Measurements from ENCODE around the gene CCDC171.

CCDC171 gene

DNA sequence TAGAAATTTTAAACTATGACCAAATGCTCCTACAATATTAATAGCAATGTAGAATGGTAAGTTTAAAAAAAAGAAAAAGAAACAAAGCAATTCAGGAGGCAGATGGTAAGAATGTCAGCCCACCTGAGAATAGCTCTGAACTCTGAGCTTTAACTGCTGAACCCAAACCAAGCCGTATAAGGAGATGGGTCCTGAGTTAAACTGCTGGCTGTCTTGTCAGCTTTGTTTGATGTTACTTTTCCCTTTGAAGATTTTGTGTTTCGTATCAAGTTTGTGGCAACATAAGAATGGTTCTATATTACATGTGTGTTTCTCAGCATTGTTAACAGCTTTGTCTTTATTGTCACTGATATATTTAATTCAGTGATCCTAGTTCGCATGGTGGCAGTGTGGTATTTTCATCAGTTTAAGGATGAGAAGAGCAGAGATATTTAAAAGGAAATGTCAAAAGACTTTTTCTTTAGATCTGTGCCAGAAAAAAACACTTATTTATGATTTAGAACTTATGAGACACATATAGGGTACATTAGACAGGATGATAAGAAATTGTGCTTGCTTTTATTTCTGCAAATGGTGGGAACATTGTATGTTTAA lies 390.1 kb downstream of the CCDC171 start:
- H3K27me3 ChIP-seq (ENCODE audit: control insufficient read depth, insufficient read depth, low read length) = no peaks in the 10 kb centered on the region
- no peak overlapping the region for H3K27ac ChIP-seq (ENCODE audit: low read depth, low read length)
- no peaks in the 10 kb centered on the region for H3K9me3 ChIP-seq (ENCODE audit: control insufficient read depth, insufficient read depth, low read length)
- peaks cover 28% of the 10 kb centered on the region for H3K4me1 ChIP-seq (ENCODE audit: control insufficient read depth, insufficient read depth, low read length)
- H3K36me3 ChIP-seq (ENCODE audit: control insufficient read depth, insufficient read depth, low read length) = no peaks in the 10 kb centered on the region
- no peak overlapping the region for H3K4me3 ChIP-seq (ENCODE audit: low read depth, low read length)
- H3K9ac ChIP-seq (ENCODE audit: low read depth, low read length) = no peak overlapping the region

DNA sequence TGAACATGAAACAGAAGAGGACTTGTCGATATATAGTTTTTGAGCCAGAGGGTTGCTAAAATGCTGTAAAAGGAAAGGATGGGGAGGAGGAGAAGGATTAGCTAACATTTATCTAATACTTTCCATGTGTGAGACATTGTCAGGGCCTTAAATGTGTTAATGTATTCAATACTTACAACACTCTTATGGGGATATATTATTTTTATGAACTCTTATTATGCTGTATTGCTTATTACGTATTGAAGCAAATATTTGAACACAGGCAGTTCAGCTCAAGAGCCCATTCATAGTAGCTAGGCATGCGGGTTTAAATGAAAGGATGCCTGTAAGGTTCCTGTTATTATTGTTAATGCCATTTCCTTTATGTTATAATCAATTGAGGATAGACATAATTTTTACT lies 391.5 kb downstream of the CCDC171 start:
- Histone ChIP-seq H3K27me3 (ENCODE audit: control insufficient read depth, insufficient read depth, low read length) (no peaks in the 10 kb centered on the region), H3K4me1 (ENCODE audit: control insufficient read depth, insufficient read depth, low read length) (peaks cover 28% of the 10 kb centered on the region), H3K36me3 (ENCODE audit: control insufficient read depth, insufficient read depth, low read length) (no peaks in the 10 kb centered on the region), H3K27ac (ENCODE audit: low read depth, low read length) (no peak overlapping the region), H3K9ac (ENCODE audit: low read depth, low read length) (no peak overlapping the region), H3K9me3 (ENCODE audit: control insufficient read depth, insufficient read depth, low read length) (no peaks in the 10 kb centered on the region), H3K4me3 (ENCODE audit: low read depth, low read length) (no peak overlapping the region)

DNA sequence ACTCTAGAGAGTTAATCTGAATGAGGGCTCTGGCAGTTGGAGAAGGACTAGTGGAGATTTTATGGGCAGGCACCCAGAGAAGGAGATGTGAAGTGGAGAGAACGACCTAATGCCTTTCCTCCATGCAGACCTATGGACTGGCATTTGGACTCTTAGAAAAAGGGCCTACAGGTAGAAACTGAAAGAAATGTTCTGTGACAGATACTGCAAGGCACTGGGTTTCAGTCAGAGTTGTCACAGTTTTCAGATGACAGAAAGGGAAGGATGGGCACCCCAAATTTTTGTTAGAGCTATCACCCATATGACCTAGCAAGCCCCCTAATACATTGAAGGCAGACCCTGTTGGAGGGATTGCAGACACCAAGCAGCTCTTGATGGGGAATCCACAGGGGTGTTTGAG lies 406.8 kb downstream of the CCDC171 start:
- Histone ChIP-seq H3K36me3 (ENCODE audit: control insufficient read depth, insufficient read depth, low read length) (no peaks in the 10 kb centered on the region), H3K27ac (ENCODE audit: low read depth, low read length) (no peak overlapping the region)

DNA sequence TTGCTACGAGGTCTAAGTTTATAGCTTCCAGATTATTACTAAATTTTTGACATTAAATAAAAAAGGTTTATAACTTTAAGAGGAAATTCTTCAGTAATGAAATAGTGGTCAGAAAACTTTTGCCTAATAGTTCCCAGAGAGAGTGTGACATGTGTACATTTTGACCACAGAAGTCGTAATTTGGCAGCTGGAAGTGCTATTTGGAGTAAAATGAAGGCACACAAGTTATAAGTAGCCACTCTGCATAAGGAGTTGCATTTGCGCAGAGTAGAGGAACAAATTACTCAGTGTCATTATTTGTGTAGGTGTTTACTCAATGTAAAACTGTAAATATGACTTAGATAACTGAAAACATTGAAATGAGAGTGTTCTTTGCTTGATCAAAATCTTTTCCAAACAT lies 408.4 kb downstream of the CCDC171 start:
- Histone ChIP-seq H3K9me3 (ENCODE audit: control insufficient read depth, insufficient read depth, low read length) (no peaks in the 10 kb centered on the region), H3K27me3 (ENCODE audit: control insufficient read depth, insufficient read depth, low read length) (no peaks in the 10 kb centered on the region), H3K36me3 (ENCODE audit: control insufficient read depth, insufficient read depth, low read length) (no peaks in the 10 kb centered on the region), H3K4me3 (ENCODE audit: low read depth, low read length) (no peak overlapping the region), H3K27ac (ENCODE audit: low read depth, low read length) (no peak overlapping the region), H3K4me1 (ENCODE audit: control insufficient read depth, insufficient read depth, low read length) (peaks cover 4% of the 10 kb centered on the region; the same call in 1 of the 2 replicates), H3K9ac (ENCODE audit: low read depth, low read length) (no peak overlapping the region)

More for the DNA sequence above, 406.8 kb downstream of the CCDC171 start:
- Histone ChIP-seq H3K27me3 (ENCODE audit: control insufficient read depth, insufficient read depth, low read length) (no peaks in the 10 kb centered on the region), H3K4me1 (ENCODE audit: control insufficient read depth, insufficient read depth, low read length) (peaks cover 4% of the 10 kb centered on the region; the same call in 1 of the 2 replicates), H3K9ac (ENCODE audit: low read depth, low read length) (no peak overlapping the region), H3K4me3 (ENCODE audit: low read depth, low read length) (no peak overlapping the region), H3K9me3 (ENCODE audit: control insufficient read depth, insufficient read depth, low read length) (no peaks in the 10 kb centered on the region)

DNA sequence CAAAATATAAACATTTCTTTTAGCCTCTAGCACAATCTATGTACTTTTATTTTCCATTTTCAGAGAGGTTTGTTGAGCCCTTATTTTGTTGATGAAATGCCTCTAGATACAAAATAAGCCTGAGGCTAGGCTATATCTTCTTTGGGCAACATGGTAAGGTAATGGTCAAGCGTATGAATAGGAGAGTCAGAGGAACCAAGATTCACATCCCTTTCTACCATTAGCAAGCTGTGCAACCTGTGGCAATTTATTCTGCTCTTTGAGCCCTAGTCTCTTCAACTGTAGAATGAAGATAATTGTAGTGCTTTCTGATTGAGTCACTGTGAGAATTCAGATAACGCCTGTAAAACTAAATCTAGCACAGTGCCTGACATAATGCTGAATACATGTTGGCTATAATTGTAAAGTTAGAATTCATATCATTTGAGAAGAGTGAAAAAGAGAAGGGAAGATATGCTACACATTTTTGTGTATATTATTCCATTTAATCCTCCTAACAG lies 412.5 kb downstream of the CCDC171 start:
- H3K36me3 ChIP-seq (ENCODE audit: control insufficient read depth, insufficient read depth, low read length) = no peaks in the 10 kb centered on the region
- no peak overlapping the region for H3K9ac ChIP-seq (ENCODE audit: low read depth, low read length)
- H3K27me3 ChIP-seq (ENCODE audit: control insufficient read depth, insufficient read depth, low read length) = no peaks in the 10 kb centered on the region
- no peak overlapping the region for H3K27ac ChIP-seq (ENCODE audit: low read depth, low read length)
- H3K9me3 ChIP-seq (ENCODE audit: control insufficient read depth, insufficient read depth, low read length) = no peaks in the 10 kb centered on the region
- no peaks in the 10 kb centered on the region for H3K4me1 ChIP-seq (ENCODE audit: control insufficient read depth, insufficient read depth, low read length)
- no peak overlapping the region for H3K4me3 ChIP-seq (ENCODE audit: low read depth, low read length)

DNA sequence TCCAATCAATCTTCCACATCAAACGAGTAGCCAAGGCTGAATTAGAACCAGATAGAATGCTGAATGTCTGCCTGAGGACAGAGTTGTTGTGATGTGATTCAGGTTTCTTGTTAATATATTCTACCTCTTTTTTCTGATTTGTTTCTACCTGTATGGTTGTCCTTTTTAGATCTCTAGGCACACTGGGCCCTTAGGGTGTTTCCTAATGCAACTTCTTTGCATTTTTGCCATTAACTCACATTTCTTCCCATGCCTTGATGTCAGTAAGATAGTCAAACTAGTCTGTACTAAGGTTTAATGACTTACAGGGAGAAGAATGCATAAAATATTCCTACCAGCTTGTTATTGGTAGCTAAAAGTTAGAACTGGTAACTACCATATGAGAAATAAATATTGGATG lies 413.6 kb downstream of the CCDC171 start:
- Histone ChIP-seq H3K27me3 (ENCODE audit: control insufficient read depth, insufficient read depth, low read length) (no peaks in the 10 kb centered on the region), H3K9me3 (ENCODE audit: control insufficient read depth, insufficient read depth, low read length) (no peaks in the 10 kb centered on the region), H3K4me3 (ENCODE audit: low read depth, low read length) (no peak overlapping the region), H3K27ac (ENCODE audit: low read depth, low read length) (no peak overlapping the region), H3K9ac (ENCODE audit: low read depth, low read length) (no peak overlapping the region), H3K4me1 (ENCODE audit: control insufficient read depth, insufficient read depth, low read length) (no peaks in the 10 kb centered on the region), H3K36me3 (ENCODE audit: control insufficient read depth, insufficient read depth, low read length) (no peaks in the 10 kb centered on the region)

DNA sequence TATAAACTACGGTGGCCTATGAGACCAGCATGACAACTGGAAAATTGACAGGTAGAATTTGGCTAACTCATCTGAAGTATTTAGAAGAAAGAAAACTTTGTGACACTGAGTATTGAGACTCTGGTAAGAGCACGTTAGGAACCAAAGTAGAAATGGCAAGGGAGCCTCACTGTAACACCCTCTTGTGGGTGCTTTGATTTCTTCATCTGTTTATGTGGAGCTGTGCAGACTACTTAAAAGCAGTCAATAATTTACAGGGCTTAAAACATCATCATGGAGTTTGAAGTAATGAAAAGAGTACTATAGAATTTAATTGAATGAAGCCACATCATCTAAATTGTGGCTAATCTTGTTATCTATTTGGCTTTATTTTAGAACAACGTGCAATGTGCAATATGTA lies 414.2 kb downstream of the CCDC171 start:
- H3K4me3 ChIP-seq (ENCODE audit: low read depth, low read length) = no peak overlapping the region
- H3K4me1 ChIP-seq (ENCODE audit: control insufficient read depth, insufficient read depth, low read length) = no peaks in the 10 kb centered on the region
- no peak overlapping the region for H3K27ac ChIP-seq (ENCODE audit: low read depth, low read length)
- no peak overlapping the region for H3K9ac ChIP-seq (ENCODE audit: low read depth, low read length)
- no peaks in the 10 kb centered on the region for H3K9me3 ChIP-seq (ENCODE audit: control insufficient read depth, insufficient read depth, low read length)
- H3K27me3 ChIP-seq (ENCODE audit: control insufficient read depth, insufficient read depth, low read length) = no peaks in the 10 kb centered on the region
- no peaks in the 10 kb centered on the region for H3K36me3 ChIP-seq (ENCODE audit: control insufficient read depth, insufficient read depth, low read length)

DNA sequence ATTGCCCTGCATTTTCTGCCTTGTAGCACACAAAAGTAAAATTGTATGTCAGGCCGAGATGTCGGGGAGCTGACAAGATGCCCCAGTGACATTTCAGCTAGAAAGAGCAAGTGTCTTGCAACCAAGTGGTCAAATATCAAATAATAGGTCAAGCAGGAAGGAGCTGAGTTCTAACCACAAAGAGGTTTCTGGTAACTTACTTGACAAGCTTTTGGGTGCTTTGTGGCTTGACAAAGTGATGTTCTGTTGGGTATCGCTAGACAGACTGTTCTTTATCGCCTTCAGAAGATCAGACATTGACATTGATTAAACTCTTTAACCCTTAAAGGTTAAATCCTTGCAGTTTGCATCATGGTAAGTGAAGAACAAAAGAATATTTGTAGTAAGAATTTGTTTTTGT lies 419.9 kb downstream of the CCDC171 start:
- H3K27ac ChIP-seq (ENCODE audit: low read depth, low read length) = no peak overlapping the region
- H3K9me3 ChIP-seq (ENCODE audit: control insufficient read depth, insufficient read depth, low read length) = no peaks in the 10 kb centered on the region
- H3K4me3 ChIP-seq (ENCODE audit: low read depth, low read length) = no peak overlapping the region
- H3K9ac ChIP-seq (ENCODE audit: low read depth, low read length) = no peak overlapping the region
- no peaks in the 10 kb centered on the region for H3K36me3 ChIP-seq (ENCODE audit: control insufficient read depth, insufficient read depth, low read length)
- H3K27me3 ChIP-seq (ENCODE audit: control insufficient read depth, insufficient read depth, low read length) = no peaks in the 10 kb centered on the region
- no peaks in the 10 kb centered on the region for H3K4me1 ChIP-seq (ENCODE audit: control insufficient read depth, insufficient read depth, low read length)

DNA sequence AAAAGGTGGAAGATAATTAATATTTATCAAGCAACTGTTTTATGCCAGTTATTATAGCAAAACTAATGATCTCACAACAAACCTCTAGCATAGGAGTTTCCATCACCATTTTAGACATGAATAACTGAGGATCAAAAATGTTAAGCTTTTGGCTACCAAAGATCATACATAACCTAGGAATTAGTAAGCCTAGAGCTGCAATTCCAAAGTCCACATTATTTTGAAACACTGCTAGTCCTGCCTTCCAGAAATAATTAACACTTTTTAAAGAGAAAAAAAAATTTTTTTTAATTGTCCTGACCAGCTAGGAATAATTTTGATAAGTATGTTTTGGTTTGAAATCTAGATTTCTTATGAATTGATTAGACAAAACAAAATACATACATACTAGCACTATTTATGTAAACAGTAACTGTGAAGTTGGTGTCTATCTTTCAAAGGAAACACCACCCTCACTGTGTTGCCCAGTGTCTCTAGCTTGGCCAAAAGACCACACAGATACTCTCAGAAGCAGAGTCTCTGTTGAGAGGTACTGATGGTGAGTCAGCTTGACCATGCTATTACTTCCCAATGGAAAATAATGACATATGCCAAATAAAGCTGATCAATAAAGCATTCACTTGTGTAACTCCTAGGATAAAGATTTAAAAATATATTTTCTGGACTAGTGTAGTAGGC lies 422.4 kb downstream of the CCDC171 start:
- Histone ChIP-seq H3K9ac (ENCODE audit: low read depth, low read length) (no peak overlapping the region), H3K4me3 (ENCODE audit: low read depth, low read length) (no peak overlapping the region), H3K36me3 (ENCODE audit: control insufficient read depth, insufficient read depth, low read length) (no peaks in the 10 kb centered on the region), H3K27ac (ENCODE audit: low read depth, low read length) (no peak overlapping the region), H3K27me3 (ENCODE audit: control insufficient read depth, insufficient read depth, low read length) (no peaks in the 10 kb centered on the region), H3K4me1 (ENCODE audit: control insufficient read depth, insufficient read depth, low read length) (no peaks in the 10 kb centered on the region), H3K9me3 (ENCODE audit: control insufficient read depth, insufficient read depth, low read length) (no peaks in the 10 kb centered on the region)

DNA sequence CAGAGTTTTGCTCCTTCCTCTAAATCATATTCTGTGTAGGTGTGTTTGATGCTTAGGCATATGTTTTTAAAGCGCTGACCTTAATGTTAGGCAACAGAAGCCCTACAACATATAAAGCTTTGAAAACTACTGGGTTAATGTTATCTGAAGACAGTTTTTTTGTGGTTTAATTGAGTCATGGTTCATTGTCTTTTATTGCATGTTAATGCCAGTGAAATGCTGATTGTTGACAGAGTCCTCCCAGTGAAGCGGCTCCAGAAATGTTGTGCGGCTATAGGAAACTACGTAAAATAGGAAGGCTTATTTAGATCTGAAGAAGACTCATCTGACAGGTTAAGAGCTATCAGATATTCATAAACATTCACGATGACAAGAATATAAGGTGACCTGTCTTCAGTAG lies 424.6 kb downstream of the CCDC171 start:
- Histone ChIP-seq H3K9me3 (ENCODE audit: control insufficient read depth, insufficient read depth, low read length) (no peaks in the 10 kb centered on the region), H3K4me3 (ENCODE audit: low read depth, low read length) (no peak overlapping the region), H3K4me1 (ENCODE audit: control insufficient read depth, insufficient read depth, low read length) (no peaks in the 10 kb centered on the region), H3K27me3 (ENCODE audit: control insufficient read depth, insufficient read depth, low read length) (no peaks in the 10 kb centered on the region), H3K9ac (ENCODE audit: low read depth, low read length) (no peak overlapping the region), H3K36me3 (ENCODE audit: control insufficient read depth, insufficient read depth, low read length) (no peaks in the 10 kb centered on the region), H3K27ac (ENCODE audit: low read depth, low read length) (no peak overlapping the region)

DNA sequence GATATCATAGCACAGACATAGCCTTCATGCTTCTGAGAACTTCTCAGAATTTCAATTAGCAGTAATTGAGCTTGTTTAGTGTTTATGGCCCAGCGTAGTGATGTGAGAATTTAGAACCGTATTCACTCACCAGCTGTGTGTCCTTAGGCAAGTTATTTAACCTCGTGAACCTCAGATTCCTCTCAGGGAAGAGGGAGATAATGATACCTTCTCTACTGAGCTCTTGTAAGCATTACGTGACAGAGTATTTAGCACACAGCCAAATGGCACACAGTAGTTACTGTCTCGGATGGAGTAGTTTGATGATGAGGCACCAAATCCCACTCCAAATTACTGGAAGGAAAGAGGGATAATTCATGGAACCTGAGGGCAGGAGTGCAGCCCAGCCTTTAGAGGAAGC lies 429.3 kb downstream of the CCDC171 start:
- Histone ChIP-seq H3K36me3 (ENCODE audit: control insufficient read depth, insufficient read depth, low read length) (no peaks in the 10 kb centered on the region), H3K9ac (ENCODE audit: low read depth, low read length) (no peak overlapping the region), H3K4me1 (ENCODE audit: control insufficient read depth, insufficient read depth, low read length) (no peaks in the 10 kb centered on the region), H3K4me3 (ENCODE audit: low read depth, low read length) (no peak overlapping the region), H3K9me3 (ENCODE audit: control insufficient read depth, insufficient read depth, low read length) (no peaks in the 10 kb centered on the region), H3K27ac (ENCODE audit: low read depth, low read length) (no peak overlapping the region), H3K27me3 (ENCODE audit: control insufficient read depth, insufficient read depth, low read length) (no peaks in the 10 kb centered on the region)
